SK-N-SH (cell line): ENCODE data around the gene CLEC17A.

Experiments
- CTCF ChIP-seq: fragments of 200-600 bp; sonication (generic); IDR thresholded peaks from 2 replicates; pipeline ENCODE4 v1.6.1; 2017; ENCODE audit warnings: antibody characterized with exemption, mild to moderate bottlenecking, moderate library complexity
- RAD21 ChIP-seq: IDR thresholded peaks from 2 replicates; pipeline ENCODE4 v1.6.1; 2012; ENCODE audit warnings: mild to moderate bottlenecking, low read length
- TF ChIP-seq, protein P1 (sequence below): IDR thresholded peaks from 2 replicates; pipeline ENCODE4 v1.4.0; 2012; ENCODE audit warnings: low read depth

DNA sequence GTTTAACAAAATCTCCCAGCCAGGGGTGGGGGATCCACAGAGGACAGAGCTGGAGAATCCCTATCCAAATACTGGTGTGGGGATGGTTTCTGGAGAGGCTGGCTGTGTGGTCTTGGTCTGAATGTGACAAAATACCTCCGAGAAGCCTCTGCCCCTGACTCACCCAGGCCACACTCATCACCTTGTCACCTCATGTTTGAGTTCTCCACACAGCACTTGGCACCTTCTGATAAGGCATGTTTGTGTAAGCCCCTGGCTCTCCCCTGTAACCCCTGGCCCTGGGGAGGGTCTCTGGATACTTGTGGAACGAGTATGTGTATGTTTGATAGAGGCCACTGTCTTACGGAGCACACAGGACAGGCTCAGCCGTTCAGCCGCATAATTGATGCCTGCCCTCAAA lies 38.8 kb upstream of the CLEC17A start:
- TF ChIP-seq, protein P1, sequence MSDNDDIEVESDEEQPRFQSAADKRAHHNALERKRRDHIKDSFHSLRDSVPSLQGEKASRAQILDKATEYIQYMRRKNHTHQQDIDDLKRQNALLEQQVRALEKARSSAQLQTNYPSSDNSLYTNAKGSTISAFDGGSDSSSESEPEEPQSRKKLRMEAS, result no peak
- no peak for TF ChIP-seq RAD21
- TF ChIP-seq CTCF, result no peak
